ENCODE results near the gene MDM4. TPM values are rescaled to one million over a fixed set of nuclear protein-coding genes. Genes with fewer than 3 reads are reported as not detected.

The MDM4 gene
- polyA plus RNA-seq, 12 donors: 15.5 to 296 (median 39.9) TPM

- no peak for DNase-seq
These were observed 59.3 kb downstream of the MDM4 start for GRCh38 chr1:204575221-204576190.

DNA sequence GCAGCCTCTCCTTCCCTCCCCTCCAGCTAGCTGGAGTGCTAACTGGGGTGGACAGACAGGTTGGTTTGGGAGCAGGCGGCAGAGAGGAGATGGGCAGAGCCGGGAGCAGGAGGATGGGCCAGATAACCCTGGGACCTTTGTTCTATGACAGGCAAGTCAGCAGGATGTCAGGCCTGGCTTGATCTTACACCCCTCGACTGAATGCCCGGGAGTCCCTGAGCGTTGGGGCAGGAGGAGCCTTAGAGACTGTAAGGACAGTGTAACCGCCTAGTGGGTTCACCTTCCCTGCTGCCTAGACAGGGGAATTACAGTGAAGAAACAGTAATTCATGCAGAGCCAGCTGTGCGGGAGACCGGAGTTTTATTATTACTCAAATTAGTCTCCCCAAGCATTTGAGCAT, 60.2 kb downstream of the MDM4 start:
- no peak for DNase-seq

DNA sequence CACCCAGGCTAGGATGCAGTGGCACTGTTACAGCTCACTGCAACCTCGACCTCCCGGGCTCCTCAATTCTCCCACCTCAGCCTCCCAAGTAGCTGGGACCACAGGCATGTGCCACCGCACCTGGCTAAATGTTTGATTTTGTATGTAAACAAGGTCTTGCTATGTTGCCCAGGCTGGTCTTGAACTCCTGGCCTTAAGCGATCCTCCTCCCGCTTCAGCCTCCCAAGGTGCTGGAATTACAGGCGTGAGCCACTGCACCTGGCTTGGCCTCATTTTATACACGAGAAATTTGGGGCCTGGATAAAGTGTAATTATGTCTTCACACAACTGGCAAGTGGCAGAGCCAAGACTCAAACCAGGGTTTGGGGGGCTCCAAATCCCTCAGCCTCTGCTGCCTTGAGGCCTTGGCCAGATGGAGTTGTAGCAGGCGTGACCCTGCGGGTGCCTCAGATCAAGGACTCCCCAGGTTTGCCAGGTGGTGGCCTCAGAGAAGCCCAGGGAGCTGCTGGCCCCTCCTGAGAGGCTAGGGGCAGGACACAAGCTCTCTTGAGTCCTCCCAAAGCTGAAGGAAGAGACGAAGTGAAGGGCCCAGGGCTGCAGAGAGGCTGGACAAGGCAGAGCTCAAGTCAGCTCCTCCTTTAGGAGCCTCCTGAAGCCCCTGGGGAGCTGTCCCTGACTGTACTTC, 61.7 kb downstream of the MDM4 start:
- no peak for DNase-seq

- DNase-seq: peak; percentile 37
These were observed 62.9 kb downstream of the MDM4 start for GRCh38 chr1:204578867-204579664.

- DNase-seq: no peak
These were observed 63.5 kb downstream of the MDM4 start for GRCh38 chr1:204579681-204580080.

- DNase-seq: no peak
These were observed 64.7 kb downstream of the MDM4 start for GRCh38 chr1:204580862-204581261.

DNA sequence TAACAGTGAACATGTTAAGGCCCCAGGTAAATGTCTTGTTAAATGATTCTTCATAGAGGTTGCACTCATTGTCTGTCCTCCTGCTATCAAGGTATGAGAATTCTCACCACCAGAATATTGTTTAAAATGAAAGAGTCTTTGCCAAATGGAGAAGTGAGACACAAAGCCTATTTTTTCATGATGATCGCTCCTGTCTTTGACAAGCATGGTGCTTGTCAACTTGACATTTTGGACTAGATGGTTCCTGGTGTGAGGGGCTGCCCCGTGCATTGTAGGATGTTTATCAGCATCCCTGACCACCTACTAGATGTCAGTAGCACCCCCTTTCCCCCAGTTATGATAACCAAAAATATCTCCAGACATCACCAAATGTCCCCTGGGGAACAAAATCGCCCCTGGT, 65.6 kb downstream of the MDM4 start:
- DNase-seq: no peak

DNA sequence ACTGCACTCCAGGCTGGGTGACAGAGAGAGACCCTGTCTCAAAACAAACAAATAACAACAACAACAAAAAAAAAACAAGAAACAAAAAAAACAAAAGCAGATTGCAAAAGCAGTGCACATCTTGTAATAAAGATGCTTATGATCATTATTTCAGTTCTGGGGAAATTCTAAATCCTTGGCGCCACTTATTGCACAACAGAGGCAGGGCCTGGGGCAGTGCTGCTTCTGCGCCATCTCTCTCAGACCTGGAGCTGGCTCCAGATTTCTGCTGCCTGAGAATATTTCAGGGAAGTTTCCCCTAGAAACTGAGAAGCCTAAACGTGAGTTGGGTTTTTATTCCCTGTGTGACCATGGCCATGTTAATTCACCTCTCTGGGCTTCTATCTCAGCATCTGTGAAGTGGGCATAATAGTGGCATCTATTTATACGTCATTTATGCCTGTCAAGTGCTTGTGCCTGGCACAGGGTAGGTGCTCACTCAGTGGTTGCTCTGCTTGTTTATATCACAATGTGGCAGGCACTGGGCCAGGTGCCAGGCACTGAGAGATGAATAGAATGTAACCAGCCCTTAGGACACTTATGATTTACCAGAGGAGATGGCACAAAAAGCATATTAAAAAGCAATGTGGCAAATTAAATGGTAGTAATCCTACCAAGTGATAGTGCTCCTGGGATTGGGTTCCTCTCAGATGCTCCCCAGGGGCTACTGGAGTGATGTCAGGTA, 67.9 kb downstream of the MDM4 start:
- DNase-seq: no peak

GRCh38 chr1:204584699-204585372, 68.6 kb downstream of the MDM4 start:
- no peak for DNase-seq

DNA sequence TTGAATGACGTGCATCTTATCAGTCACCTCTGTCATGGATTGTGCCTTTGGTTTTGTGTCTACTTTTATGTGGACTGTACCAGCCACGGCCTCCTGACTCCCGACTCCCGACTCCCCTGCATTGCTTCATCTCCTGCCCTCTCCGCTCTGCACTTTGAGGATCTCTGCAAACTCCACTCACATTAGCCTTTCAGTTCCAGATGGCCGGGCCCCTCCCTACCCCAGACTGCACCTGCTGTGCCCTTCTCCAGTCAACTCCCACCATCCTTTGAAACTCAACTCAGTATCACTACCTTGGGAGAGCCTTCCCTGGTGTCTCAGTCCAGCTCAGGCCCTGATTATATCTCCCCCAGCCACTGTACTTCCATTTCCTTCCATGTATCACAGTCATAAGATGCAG, 71.4 kb downstream of the MDM4 start:
- DNase-seq: no peak

- DNase-seq: no peak
These were observed 72.6 kb downstream of the MDM4 start for GRCh38 chr1:204588826-204589225.

DNA sequence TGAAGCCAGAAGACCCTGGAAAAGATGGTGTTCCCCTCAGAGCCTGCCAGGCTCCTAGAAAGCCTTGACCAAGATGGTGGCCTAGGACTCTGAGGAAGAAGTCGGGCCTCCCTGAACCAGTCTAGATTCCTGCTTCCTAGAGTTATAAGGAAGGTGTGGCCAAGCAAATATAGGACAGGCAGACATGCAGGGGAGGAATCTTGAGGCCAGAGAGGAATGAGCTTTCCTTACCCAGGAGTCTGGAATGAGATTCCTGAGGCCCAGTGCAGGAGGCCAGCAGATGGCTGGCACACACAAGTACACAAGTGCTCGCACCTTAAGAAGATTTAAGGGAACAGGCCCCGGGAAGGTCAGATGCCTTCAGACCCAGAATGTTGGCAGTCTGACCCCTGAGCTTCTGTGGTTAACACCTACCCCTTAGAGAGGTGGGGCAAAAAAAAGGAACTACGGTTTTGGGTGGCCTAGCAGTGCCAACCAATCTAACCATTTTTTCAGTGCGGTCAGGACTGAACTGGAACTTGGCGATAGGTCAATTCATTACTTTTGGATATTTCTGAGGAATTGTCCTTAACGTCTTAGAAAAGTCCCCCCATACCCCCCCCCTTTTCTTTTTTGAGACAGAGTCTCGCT, 73.3 kb downstream of the MDM4 start:
- DNase-seq: no peak

DNA sequence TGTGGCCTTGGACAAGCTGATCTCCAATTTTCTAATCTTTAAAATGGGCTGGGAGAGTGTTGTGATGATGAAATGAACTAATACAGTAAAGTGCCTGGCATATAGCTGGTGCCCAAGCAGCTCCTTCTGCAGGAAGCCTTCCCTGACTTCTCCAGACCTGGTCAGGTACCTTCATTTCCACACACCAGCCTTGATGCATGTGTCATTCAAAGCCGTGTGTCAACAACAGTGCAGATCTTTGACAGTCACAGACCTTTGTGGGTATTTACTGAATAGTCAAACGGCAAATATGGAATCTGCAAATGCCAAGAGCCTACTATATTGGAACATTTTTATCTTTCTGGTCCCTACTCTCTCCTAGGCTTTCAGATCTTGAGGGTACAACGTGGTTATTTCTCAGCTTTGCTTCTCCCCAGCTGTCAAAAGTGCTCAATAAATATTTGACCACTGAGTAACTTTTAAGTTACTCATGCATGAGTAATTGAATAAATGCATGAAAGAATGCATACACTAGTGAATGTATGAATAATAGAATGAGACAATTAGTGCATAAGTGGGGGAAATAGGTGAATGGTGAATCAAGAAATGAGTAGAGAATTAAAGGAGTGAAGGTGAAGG, 75.4 kb downstream of the MDM4 start:
- DNase-seq: no peak

DNA sequence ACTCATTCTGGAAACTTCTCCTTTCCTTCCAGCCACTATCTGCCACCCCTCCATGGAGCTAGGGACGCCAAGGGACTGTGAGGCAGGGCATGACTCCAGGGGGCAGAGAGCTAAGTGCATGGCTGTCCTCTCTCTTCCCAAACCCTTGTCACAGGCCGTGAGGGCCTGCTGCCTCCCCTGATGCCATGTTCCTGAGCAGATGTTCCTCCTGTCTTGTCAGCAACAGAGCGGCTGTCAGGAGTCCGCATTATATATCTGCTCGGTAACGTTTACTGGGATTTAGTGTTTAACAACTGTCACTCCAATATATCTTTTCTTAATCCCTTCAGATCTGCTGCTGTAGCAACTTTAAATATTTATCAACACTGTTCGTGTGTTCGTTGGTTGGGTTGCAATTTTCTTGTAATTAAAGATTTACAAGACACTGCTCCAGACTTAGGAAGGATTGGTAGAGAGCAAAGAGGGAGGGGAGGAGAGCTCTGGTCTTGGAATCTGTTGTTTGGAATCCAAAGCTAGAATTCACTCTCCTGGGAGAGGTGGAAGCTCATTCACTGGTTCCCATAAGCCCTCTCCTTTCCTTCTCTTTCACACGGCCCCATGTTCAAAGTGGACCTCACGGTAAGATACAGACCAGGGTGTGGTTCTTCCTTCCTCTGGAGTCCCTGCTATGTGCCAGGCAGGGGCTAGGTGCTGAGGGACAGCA, 76.2 kb downstream of the MDM4 start:
- no peak for DNase-seq

GRCh38 chr1:204598319-204598969, 82.2 kb downstream of the MDM4 start:
- DNase-seq: no peak

GRCh38 chr1:204599098-204599497, 82.9 kb downstream of the MDM4 start:
- no peak for DNase-seq

DNA sequence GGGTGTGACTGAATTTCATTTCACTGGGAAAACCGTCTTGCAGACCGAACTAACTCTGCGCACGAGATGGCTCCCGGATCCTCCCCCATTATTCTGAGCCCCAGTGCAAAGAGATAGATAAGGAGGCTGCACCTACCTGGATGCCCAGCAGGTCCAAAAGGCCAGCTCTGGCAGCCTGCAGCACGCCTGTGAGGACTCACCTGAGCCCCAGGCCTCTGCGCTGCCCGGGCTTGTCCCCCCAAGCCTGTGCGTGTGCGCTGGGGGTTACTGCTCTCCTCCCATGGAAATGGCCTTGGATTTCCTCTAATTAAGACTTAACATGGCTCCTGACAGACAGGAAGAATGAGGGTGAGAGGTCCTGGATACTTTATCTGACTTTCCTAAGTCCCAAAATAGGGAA, 83.4 kb downstream of the MDM4 start:
- no peak for DNase-seq

DNA sequence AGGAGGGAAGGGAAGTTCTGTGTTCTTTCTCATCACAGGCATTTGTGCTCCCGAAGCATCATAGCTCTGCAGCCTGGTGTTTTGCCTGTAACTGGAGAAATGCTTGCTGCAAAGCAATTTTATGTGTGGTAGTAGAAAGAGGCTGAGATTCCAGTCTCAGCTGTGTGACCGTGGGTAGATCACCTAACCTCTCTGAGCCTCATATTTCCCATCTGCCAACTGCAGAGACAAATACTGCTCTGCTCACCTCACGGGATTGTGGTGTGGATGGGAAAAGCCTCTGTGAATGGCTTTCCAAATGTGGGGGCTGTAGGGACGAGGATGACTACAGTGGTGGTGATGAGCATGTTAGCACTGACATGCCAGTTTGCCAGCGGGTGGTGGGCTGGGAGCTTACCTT, 84.0 kb downstream of the MDM4 start:
- no peak for DNase-seq

- DNase-seq: no peak
These were observed 84.8 kb downstream of the MDM4 start for GRCh38 chr1:204600968-204601367.
